GM10266 (cell line): ENCODE results near the gene M1AP.
A peak's percentile ranks its signal among the peaks of the same experiment; 100 is the strongest.

ENCODE experiments used
- DNase-seq: peaks from one replicate; pipeline ENCODE4 v3.0.0; 2012; ENCODE audit errors: extremely low spot score
- CTCF ChIP-seq: IDR thresholded peaks from 2 replicates; pipeline ENCODE4 v1.5.1; 2012; ENCODE audit warnings: mild to moderate bottlenecking, low read depth; ENCODE audit not compliant: control insufficient read depth, insufficient read depth; ENCODE audit errors: missing control alignments

M1AP gene

GRCh38 chr2:74576863-74577229, 71.3 kb downstream of the M1AP start:
- TF ChIP-seq CTCF: no peak
- no peak for DNase-seq

DNA sequence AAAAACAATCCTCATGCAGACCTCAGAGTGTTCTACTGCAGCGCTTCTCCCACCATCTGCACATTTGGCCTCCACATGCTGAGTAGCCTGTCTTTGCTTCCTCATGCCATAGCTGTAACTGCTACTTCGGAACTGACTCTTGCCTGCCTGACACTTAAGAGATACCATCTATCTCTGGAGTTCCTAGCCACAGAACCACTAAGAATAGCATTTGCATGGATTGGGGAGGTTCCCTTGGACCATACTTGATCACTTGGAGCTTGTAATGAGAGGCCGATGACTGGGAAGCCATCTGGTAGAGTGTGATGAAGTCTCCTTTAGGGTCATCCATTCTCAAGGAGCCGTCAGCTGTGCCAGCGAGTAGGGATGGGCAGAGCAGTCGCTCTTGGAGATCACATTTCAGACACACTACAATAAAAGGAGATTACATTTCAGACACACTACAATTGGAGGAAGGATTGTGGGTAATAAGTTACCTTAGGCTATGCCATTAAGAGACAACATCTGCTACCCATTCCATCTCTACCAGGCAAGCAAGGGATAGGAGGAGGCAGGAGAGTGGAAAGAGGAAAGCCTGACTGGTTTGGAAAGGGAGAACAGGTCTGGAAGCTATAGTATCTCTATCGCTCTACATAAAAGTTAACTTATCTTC, 71.8 kb downstream of the M1AP start:
- no peak for DNase-seq
- no peak for TF ChIP-seq CTCF

GRCh38 chr2:74575320-74575719, 72.8 kb downstream of the M1AP start:
- DNase-seq: no peak
- no peak for TF ChIP-seq CTCF

- TF ChIP-seq CTCF: no peak
- peak; percentile 45 for DNase-seq
Measured at GRCh38 chr2:74573747-74574562, 74.2 kb downstream of the M1AP start.

GRCh38 chr2:74572178-74572925, 75.8 kb downstream of the M1AP start:
- peak; percentile 38 for TF ChIP-seq CTCF
- no peak for DNase-seq

DNA sequence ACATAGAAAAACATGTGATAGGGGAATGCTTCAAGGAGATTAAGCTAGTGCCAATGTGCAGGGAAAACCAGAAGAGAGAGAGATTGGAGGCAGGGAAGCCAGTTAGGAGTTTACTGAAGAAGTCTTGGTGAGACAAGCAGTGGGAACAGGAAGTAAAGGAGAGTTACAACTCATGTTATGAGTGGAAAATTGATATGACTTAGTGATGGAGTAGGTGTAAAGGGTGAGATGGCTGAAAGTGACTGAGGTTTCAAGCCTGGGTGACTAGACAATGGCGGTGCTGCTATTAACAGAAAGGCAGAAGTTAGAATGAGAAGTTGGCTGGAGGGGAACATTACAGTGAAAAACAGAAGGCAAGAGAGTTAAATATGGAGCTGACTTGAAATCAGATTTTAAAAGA, 77.1 kb downstream of the M1AP start:
- no peak for TF ChIP-seq CTCF
- DNase-seq: peak; percentile 71
